SK-N-SH (cell line): ENCODE measurements around the gene GAS7. TPM values are rescaled to one million over a fixed set of nuclear protein-coding genes. Genes with fewer than 3 reads are reported as not detected.

ENCODE experiments used
- CTCF ChIA-PET: fragments of 300-600, 350-600 bp; formaldehyde crosslinking; extraction: SDS; loops from one replicate; lab custom pipeline; 2021; lab: Yijun Ruan, JAX
- POLR2A ChIA-PET: fragments of 350-600 bp; sonication (Branson Sonifier 250); formaldehyde crosslinking; extraction: SDS; loops from one replicate; lab custom pipeline; 2020; ENCODE audit warnings: antibody characterized with exemption, inconsistent platforms; lab: Yijun Ruan, JAX
- DNase-seq: peaks from one replicate; pipeline ENCODE4 v3.0.0; 2012
- H2AFZ ChIP-seq: fragments of 200-600 bp; sonication (generic); 2 replicates; pipeline ENCODE4 v1.8.1; 2016; ENCODE audit warnings: antibody characterized with exemption, mild to moderate bottlenecking, low read depth
- H3F3A ChIP-seq: fragments of 200-600 bp; sonication (generic); replicated peaks from 2 replicates; pipeline ENCODE3; 2016; ENCODE audit warnings: antibody characterized with exemption, mild to moderate bottlenecking; ENCODE audit not compliant: insufficient read depth
- H3K27ac ChIP-seq, 2 experiments: fragments of 200-500 bp in 1 of 2; fragments of 200-600 bp in 1 of 2; sonication (Bioruptor generic) in 1 of 2; sonication (generic), shearing (Covaris generic) in 1 of 2; 2 replicates each; pipeline versions ENCODE4 v1.5.1 to v1.6.1; 2014 to 2016; ENCODE audit warnings: low read depth in 2 of 2, inconsistent platforms in 1 of 2, low read length in 1 of 2, mild to moderate bottlenecking in 1 of 2, mixed read lengths in 1 of 2
- H3K27me3 ChIP-seq: fragments of 200-600 bp; sonication (generic), shearing (Covaris generic); 2 replicates; pipeline ENCODE4 v1.6.1; 2016; ENCODE audit warnings: mixed run types; ENCODE audit not compliant: insufficient read depth
- H3K36me3 ChIP-seq, 2 experiments: fragments of 200-500 bp in 1 of 2; fragments of 200-600 bp in 1 of 2; sonication (Bioruptor generic) in 1 of 2; sonication (generic) in 1 of 2; replicated peaks in 1 of 2; 2 replicates each; pipeline versions ENCODE3 to v1.5.1; 2014 to 2016; ENCODE audit warnings: low read length in 1 of 2, mild to moderate bottlenecking in 1 of 2; ENCODE audit not compliant: insufficient read depth in 2 of 2, control insufficient read depth in 1 of 2
- H3K4me1 ChIP-seq, 2 experiments: fragments of 200-500 bp in 1 of 2; fragments of 200-600 bp in 1 of 2; sonication (Bioruptor generic) in 1 of 2; sonication (generic), shearing (Covaris generic) in 1 of 2; 2 replicates each; pipeline versions ENCODE4 v1.5.1 to v1.6.1; 2014 to 2016; ENCODE audit warnings: low read depth in 1 of 2, low read length in 1 of 2, mixed run types in 1 of 2; ENCODE audit not compliant: insufficient read depth in 2 of 2, control insufficient read depth in 1 of 2
- H3K4me2 ChIP-seq: fragments of 200-600 bp; sonication (generic), shearing (Covaris generic); 2 replicates; pipeline ENCODE4 v1.6.1; 2017; ENCODE audit warnings: mixed run types
- H3K4me3 ChIP-seq, 2 experiments: fragments of 200-500 bp in 1 of 2; fragments of 200-600 bp in 1 of 2; sonication (Bioruptor generic) in 1 of 2; sonication (generic), shearing (Covaris generic) in 1 of 2; 2 replicates each; pipeline versions ENCODE4 v1.5.1 to v1.8.1; 2014 to 2016; ENCODE audit warnings: low read depth in 2 of 2, inconsistent platforms in 1 of 2, low read length in 1 of 2, mild to moderate bottlenecking in 1 of 2, mixed read lengths in 1 of 2, moderate library complexity in 1 of 2
- H3K79me2 ChIP-seq: fragments of 200-600 bp; sonication (generic); 2 replicates; pipeline ENCODE4 v1.8.1; 2017; ENCODE audit warnings: mild to moderate bottlenecking; ENCODE audit not compliant: insufficient read depth
- H3K9ac ChIP-seq: fragments of 200-600 bp; sonication (generic); 2 replicates; pipeline ENCODE4 v1.6.1; 2017; ENCODE audit warnings: mixed run types
- H3K9me2 ChIP-seq: fragments of 200-600 bp; sonication (generic); 2 replicates; pipeline ENCODE4 v1.6.1; 2017; ENCODE audit warnings: mixed run types
- H3K9me3 ChIP-seq: fragments of 200-600 bp; sonication (generic); 2 replicates; pipeline ENCODE4 v1.6.1; 2017; ENCODE audit warnings: mixed run types, mild to moderate bottlenecking, moderate library complexity
- H4K20me1 ChIP-seq: fragments of 200-600 bp; sonication (generic); 2 replicates; pipeline ENCODE4 v1.6.1; 2017; ENCODE audit warnings: mild to moderate bottlenecking, mixed run types; ENCODE audit not compliant: insufficient read depth
- ELF1 ChIP-seq: IDR thresholded peaks from 2 replicates; pipeline ENCODE4 v1.4.0; 2012
- FOSL2 ChIP-seq: IDR thresholded peaks from 2 replicates; pipeline ENCODE4 v1.4.0; 2012; ENCODE audit warnings: low read depth, mild to moderate bottlenecking, moderate library complexity, borderline replicate concordance
- FOXM1 ChIP-seq: IDR thresholded peaks from 2 replicates; pipeline ENCODE4 v1.4.0; 2012; ENCODE audit warnings: low read depth, mild to moderate bottlenecking
- GABPA ChIP-seq: IDR thresholded peaks from 2 replicates; pipeline ENCODE4 v1.4.0; 2012; ENCODE audit warnings: low read depth, mild to moderate bottlenecking
- IRF3 ChIP-seq: fragments of 150-350 bp; IDR thresholded peaks from 2 replicates; pipeline ENCODE4 v1.6.1; 2016; ENCODE audit warnings: mild to moderate bottlenecking, low read depth, low read length
- JUND ChIP-seq: IDR thresholded peaks from 2 replicates; pipeline ENCODE4 v1.4.0; 2012
- MAX ChIP-seq: IDR thresholded peaks from 2 replicates; pipeline ENCODE4 v1.4.0; 2012; ENCODE audit warnings: low read depth
- MEF2A ChIP-seq: IDR thresholded peaks from 2 replicates; pipeline ENCODE4 v1.4.0; 2012; ENCODE audit warnings: low read depth, borderline replicate concordance
- MXI1 ChIP-seq: IDR thresholded peaks from 2 replicates; pipeline ENCODE4 v1.6.1; 2012; ENCODE audit warnings: mild to moderate bottlenecking, low read depth, low read length, improper control_type of control experiment
- NFIC ChIP-seq: IDR thresholded peaks from 2 replicates; pipeline ENCODE4 v1.4.0; 2012; ENCODE audit warnings: borderline replicate concordance
- NRF1 ChIP-seq: IDR thresholded peaks from 2 replicates; pipeline ENCODE4 v1.6.1; 2012; ENCODE audit warnings: low read depth, mild to moderate bottlenecking, low read length
- RAD21 ChIP-seq: IDR thresholded peaks from 2 replicates; pipeline ENCODE4 v1.6.1; 2012; ENCODE audit warnings: mild to moderate bottlenecking, low read length
- RCOR1 ChIP-seq: fragments of 150-350 bp; IDR thresholded peaks from 2 replicates; pipeline ENCODE4 v1.6.1; 2017; ENCODE audit warnings: antibody characterized with exemption, low read length
- RFX5 ChIP-seq: IDR thresholded peaks from 2 replicates; pipeline ENCODE4 v1.6.1; 2012; ENCODE audit warnings: mild to moderate bottlenecking, improper control_type of control experiment, low read length
- RXRA ChIP-seq: IDR thresholded peaks from 2 replicates; pipeline ENCODE4 v1.4.0; 2012; ENCODE audit warnings: low read depth, mild to moderate bottlenecking, borderline replicate concordance
- SIN3A ChIP-seq: IDR thresholded peaks from 2 replicates; pipeline ENCODE4 v1.6.1; 2012; ENCODE audit warnings: low read depth, mild to moderate bottlenecking, low read length, moderate library complexity, borderline replicate concordance
- SMC3 ChIP-seq: IDR thresholded peaks from 2 replicates; pipeline ENCODE4 v1.6.1; 2012; ENCODE audit warnings: low read depth, low read length, improper control_type of control experiment
- TAF1 ChIP-seq: IDR thresholded peaks from 2 replicates; pipeline ENCODE4 v1.6.1; 2012; ENCODE audit warnings: low read depth, mild to moderate bottlenecking, low read length, moderate library complexity, borderline replicate concordance
- TEAD4 ChIP-seq: IDR thresholded peaks from 2 replicates; pipeline ENCODE4 v1.4.0; 2012; ENCODE audit warnings: mild to moderate bottlenecking, borderline replicate concordance; ENCODE audit not compliant: insufficient read depth
- WGBS: methylation state at CpG from one replicate; pipeline ENCODE4 v1.1.6; 2017; ENCODE audit warnings: low lambda C conversion rate; 5-methylcytosine and 5-hydroxymethylcytosine counted together
- polyA plus RNA-seq, 3 experiments: library from polyadenylated mRNA; depleted of rRNA; stranded (reverse); fragments of >200 nt; gene quantifications; 2 replicates each; pipeline ENCODE4 v1.2.3, GENCODE V29; 2012
- TF ChIP-seq, protein P1 (sequence below): IDR thresholded peaks from 2 replicates; pipeline ENCODE4; 2012
- TF ChIP-seq, protein P2 (sequence below): IDR thresholded peaks from 2 replicates; pipeline ENCODE4 v1.4.0; 2012; ENCODE audit warnings: low read depth, borderline replicate concordance
- TF ChIP-seq, protein P3 (sequence below): fragments of 150-350 bp; IDR thresholded peaks from 2 replicates; pipeline ENCODE4 v1.6.1; 2017; ENCODE audit warnings: antibody characterized with exemption, low read length, low read depth, borderline replicate concordance
- TF ChIP-seq, protein P4 (sequence below): fragments of 200-600 bp; sonication (generic); IDR thresholded peaks from 2 replicates; pipeline ENCODE4 v1.6.1; 2017; ENCODE audit warnings: antibody characterized with exemption, mild to moderate bottlenecking, moderate library complexity

Gene GAS7
- polyA plus RNA-seq, 1 of the 3 experiments (the other 2 are of a cell fraction): 0.12 TPM

DNA sequence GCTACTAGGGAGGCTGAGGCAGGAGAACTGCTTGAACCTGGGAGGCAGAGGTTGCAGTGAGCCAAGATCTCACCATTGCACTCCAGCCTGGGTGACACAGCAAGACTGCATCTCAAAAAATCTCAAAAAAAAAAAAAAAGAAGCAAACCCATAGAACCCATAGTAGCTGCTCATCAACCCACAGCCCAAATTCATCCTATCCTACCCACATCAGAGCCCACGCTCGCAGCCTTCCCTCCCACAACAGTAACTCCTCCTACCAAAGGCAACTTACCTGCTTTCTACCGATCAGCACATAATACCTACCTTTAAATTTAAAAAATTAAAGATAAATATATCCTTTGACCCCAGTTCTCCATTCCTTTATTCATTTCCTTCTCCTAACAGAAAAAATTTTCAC is 94.7 kb downstream of the GAS7 start:
- Histone ChIP-seq H3K4me2 (no peak overlapping the region), H3K27me3 (no peaks in the 10 kb centered on the region), H3F3A (no peaks in the 10 kb centered on the region), H3K9ac (no peak overlapping the region), H3K4me3 (no peak overlapping the region), H3K27ac (no peak overlapping the region), H2AFZ (no peak overlapping the region), H3K79me2 (no peaks in the 10 kb centered on the region), H3K9me3 (no peaks in the 10 kb centered on the region), H4K20me1 (no peaks in the 10 kb centered on the region), H3K36me3 (no peaks in the 10 kb centered on the region), H3K9me2 (no peaks in the 10 kb centered on the region), H3K4me1 (peaks cover 0 to 4% of the 10 kb centered on the region in 2 experiments; a peak in 1 of 4 replicates)
- ChIA-PET POLR2A (no interaction called here), CTCF (no interaction called here)
- no peak for DNase-seq
- TF ChIP-seq TEAD4: no peak
- no peak for TF ChIP-seq FOSL2
- TF ChIP-seq MXI1: no peak
- TF ChIP-seq SIN3A: no peak
- no peak for TF ChIP-seq RCOR1
- TF ChIP-seq IRF3: no peak
- no peak for TF ChIP-seq GABPA
- no peak for TF ChIP-seq JUND
- 39% methylated on average over 3 of the region's 3 CpGs for WGBS

GRCh38 chr17:10102817-10103216 is 95.6 kb downstream of the GAS7 start:
- H3K9me2 ChIP-seq: no peaks in the 10 kb centered on the region
- no peak for DNase-seq
- WGBS: 21% methylated on average over 8 of the region's 8 CpGs
- no peaks in the 10 kb centered on the region for H4K20me1 ChIP-seq
- H3F3A ChIP-seq: no peaks in the 10 kb centered on the region
- CTCF ChIA-PET: no interaction called here
- no peak overlapping the region for H3K4me3 ChIP-seq
- H3K9ac ChIP-seq: no peak overlapping the region
- H3K27me3 ChIP-seq: no peaks in the 10 kb centered on the region
- H3K27ac ChIP-seq: no peak overlapping the region
- no peak overlapping the region for H2AFZ ChIP-seq
- POLR2A ChIA-PET: no interaction called here
- H3K9me3 ChIP-seq: no peaks in the 10 kb centered on the region
- H3K4me1 ChIP-seq: peaks cover 0 to 4% of the 10 kb centered on the region in 2 experiments; a peak in 1 of 4 replicates
- H3K36me3 ChIP-seq: no peaks in the 10 kb centered on the region
- H3K4me2 ChIP-seq: no peak overlapping the region
- H3K79me2 ChIP-seq: no peaks in the 10 kb centered on the region
- no peak for TF ChIP-seq GABPA
- no peak for TF ChIP-seq RXRA
- no peak for TF ChIP-seq MEF2A
- TF ChIP-seq TAF1: no peak
- TF ChIP-seq TEAD4: no peak
- TF ChIP-seq JUND: no peak
- no peak for TF ChIP-seq MAX
- TF ChIP-seq NRF1: no peak
- TF ChIP-seq, protein P1, sequence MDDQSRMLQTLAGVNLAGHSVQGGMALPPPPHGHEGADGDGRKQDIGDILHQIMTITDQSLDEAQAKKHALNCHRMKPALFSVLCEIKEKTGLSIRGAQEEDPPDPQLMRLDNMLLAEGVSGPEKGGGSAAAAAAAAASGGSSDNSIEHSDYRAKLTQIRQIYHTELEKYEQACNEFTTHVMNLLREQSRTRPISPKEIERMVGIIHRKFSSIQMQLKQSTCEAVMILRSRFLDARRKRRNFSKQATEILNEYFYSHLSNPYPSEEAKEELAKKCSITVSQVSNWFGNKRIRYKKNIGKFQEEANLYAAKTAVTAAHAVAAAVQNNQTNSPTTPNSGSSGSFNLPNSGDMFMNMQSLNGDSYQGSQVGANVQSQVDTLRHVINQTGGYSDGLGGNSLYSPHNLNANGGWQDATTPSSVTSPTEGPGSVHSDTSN: no peak
- TF ChIP-seq NFIC: no peak
- TF ChIP-seq, protein P2, sequence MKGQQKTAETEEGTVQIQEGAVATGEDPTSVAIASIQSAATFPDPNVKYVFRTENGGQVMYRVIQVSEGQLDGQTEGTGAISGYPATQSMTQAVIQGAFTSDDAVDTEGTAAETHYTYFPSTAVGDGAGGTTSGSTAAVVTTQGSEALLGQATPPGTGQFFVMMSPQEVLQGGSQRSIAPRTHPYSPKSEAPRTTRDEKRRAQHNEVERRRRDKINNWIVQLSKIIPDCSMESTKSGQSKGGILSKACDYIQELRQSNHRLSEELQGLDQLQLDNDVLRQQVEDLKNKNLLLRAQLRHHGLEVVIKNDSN: no peak
- no peak for TF ChIP-seq RAD21
- TF ChIP-seq, protein P3, sequence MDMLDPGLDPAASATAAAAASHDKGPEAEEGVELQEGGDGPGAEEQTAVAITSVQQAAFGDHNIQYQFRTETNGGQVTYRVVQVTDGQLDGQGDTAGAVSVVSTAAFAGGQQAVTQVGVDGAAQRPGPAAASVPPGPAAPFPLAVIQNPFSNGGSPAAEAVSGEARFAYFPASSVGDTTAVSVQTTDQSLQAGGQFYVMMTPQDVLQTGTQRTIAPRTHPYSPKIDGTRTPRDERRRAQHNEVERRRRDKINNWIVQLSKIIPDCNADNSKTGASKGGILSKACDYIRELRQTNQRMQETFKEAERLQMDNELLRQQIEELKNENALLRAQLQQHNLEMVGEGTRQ: no peak
- TF ChIP-seq, protein P4, sequence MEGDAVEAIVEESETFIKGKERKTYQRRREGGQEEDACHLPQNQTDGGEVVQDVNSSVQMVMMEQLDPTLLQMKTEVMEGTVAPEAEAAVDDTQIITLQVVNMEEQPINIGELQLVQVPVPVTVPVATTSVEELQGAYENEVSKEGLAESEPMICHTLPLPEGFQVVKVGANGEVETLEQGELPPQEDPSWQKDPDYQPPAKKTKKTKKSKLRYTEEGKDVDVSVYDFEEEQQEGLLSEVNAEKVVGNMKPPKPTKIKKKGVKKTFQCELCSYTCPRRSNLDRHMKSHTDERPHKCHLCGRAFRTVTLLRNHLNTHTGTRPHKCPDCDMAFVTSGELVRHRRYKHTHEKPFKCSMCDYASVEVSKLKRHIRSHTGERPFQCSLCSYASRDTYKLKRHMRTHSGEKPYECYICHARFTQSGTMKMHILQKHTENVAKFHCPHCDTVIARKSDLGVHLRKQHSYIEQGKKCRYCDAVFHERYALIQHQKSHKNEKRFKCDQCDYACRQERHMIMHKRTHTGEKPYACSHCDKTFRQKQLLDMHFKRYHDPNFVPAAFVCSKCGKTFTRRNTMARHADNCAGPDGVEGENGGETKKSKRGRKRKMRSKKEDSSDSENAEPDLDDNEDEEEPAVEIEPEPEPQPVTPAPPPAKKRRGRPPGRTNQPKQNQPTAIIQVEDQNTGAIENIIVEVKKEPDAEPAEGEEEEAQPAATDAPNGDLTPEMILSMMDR: no peak
- no peak for TF ChIP-seq FOXM1
- no peak for TF ChIP-seq ELF1
- no peak for TF ChIP-seq RFX5
- TF ChIP-seq MXI1: no peak
- TF ChIP-seq SMC3: no peak
- TF ChIP-seq, all 33 proteins: peak for 0
